Kidney capillary endothelial cell (primary cell): ENCODE measurements around the gene NXF1.
"Not testable (repeated sequence)": the region's sequence is repeated elsewhere in the genome, so short reads cannot be mapped to it uniquely, and the experiment has no call there.

Experiments used
- DNase-seq: peaks from one replicate; pipeline ENCODE4 v3.0.0-alpha.2; 2018; ENCODE audit warnings: low spot score

Gene NXF1

GRCh38 chr11:62832336-62833234 is 27.3 kb upstream of the NXF1 start, which contains the start of gene TEX54:
TSS of gene TEX54 (minus strand) at chr11:62832841.
- DNase-seq = no peak

- peak; percentile 98 for DNase-seq
Measured at GRCh38 chr11:62831520-62832335, 26.5 kb upstream of the NXF1 start, which contains the start of gene STX5. TSS of gene STX5 (minus strand) at chr11:62832051. CDS start at chr11:62831243, 808 bp downstream.

GRCh38 chr11:62830904-62831519 is 25.8 kb upstream of the NXF1 start:
- DNase-seq = no peak

- not testable (repeated sequence) for DNase-seq
Measured at GRCh38 chr11:62828130-62828529, 22.9 kb upstream of the NXF1 start.

- no peak for DNase-seq
Measured at GRCh38 chr11:62823677-62824076, 18.4 kb upstream of the NXF1 start.

GRCh38 chr11:62817129-62817528 is 11.9 kb upstream of the NXF1 start:
- no peak for DNase-seq

GRCh38 chr11:62816557-62816956 is 11.3 kb upstream of the NXF1 start:
- no peak for DNase-seq

- no peak for DNase-seq
Measured at GRCh38 chr11:62811659-62812058, 6.4 kb upstream of the NXF1 start.

- no peak for DNase-seq
Measured at GRCh38 chr11:62810748-62811147, 5.5 kb upstream of the NXF1 start.

GRCh38 chr11:62806611-62807121 is 1.4 kb upstream of the NXF1 start:
- no peak for DNase-seq

- DNase-seq = no peak
Measured at GRCh38 chr11:62805961-62806441, 761 bp upstream of the NXF1 start.

GRCh38 chr11:62804310-62805075 is 747 bp downstream of the NXF1 start:
- peak; percentile 48 for DNase-seq

- DNase-seq = no peak
Measured at GRCh38 chr11:62801071-62801470, 4.2 kb downstream of the NXF1 start.

- no peak for DNase-seq
Measured at GRCh38 chr11:62799486-62799885, 5.8 kb downstream of the NXF1 start.

- no peak for DNase-seq
Measured at GRCh38 chr11:62796281-62796680, 9.0 kb downstream of the NXF1 start.

GRCh38 chr11:62794201-62794775 is 11.0 kb downstream of the NXF1 start:
- DNase-seq = no peak

- DNase-seq = peak; percentile 75
Measured at GRCh38 chr11:62792202-62792575, 13.1 kb downstream of the NXF1 start.

- DNase-seq = peak; percentile 85
Measured at GRCh38 chr11:62791501-62792201, 13.6 kb downstream of the NXF1 start, which contains the start of gene TMEM223. TSS of gene TMEM223 (minus strand) at chr11:62792006. CDS start at chr11:62791994, 12 bp downstream.

GRCh38 chr11:62789576-62789975 is 15.7 kb downstream of the NXF1 start:
- no peak for DNase-seq

- DNase-seq = no peak
Measured at GRCh38 chr11:62788991-62789390, 16.2 kb downstream of the NXF1 start.
